Measurements from ENCODE around the gene NPEPL1. TPM values are rescaled to one million over a fixed set of nuclear protein-coding genes. Genes with fewer than 3 reads are reported as not detected.

The NPEPL1 gene
- total and polyA plus RNA-seq, 2 experiments from 2014 or later, result 37.5 to 49.8 TPM

- 94 to 97% methylated on average over 2 of the region's 2 CpGs for whole genome bisulfite sequencing, 2 experiments (ENCODE audit: low coverage in 1 of 2, low lambda C conversion rate in 2 of 2, missing lambda C conversion rate in 2 of 2)
- peaks cover 96% of the 10 kb centered on the region for H3K79me2 ChIP-seq (ENCODE audit: insufficient read depth)
- H3K9me2 ChIP-seq (ENCODE audit: insufficient read depth), result no peaks in the 10 kb centered on the region
- in situ Hi-C loops (cut with MboI), result no loop called here
- H3K4me2 ChIP-seq (ENCODE audit: unreplicated experiment), result no peak overlapping the region
- H3K9ac ChIP-seq, result no peak overlapping the region
- H3K27me3 ChIP-seq (replicated peaks; ENCODE audit: insufficient read depth), result no peaks in the 10 kb centered on the region
- no peaks in the 10 kb centered on the region; the same call in 1 of the 2 replicates for H4K20me1 ChIP-seq (ENCODE audit: insufficient read depth)
- H3K9me3 ChIP-seq (ENCODE audit: low read depth), result no peaks in the 10 kb centered on the region
- H3K4me1 ChIP-seq (ENCODE audit: insufficient read depth), result peaks cover 2% of the 10 kb centered on the region; the same call in 1 of the 2 replicates
- no peak for DNase-seq
- no peak overlapping the region for H2AFZ ChIP-seq
- peaks cover 47% of the 10 kb centered on the region for H3K36me3 ChIP-seq (ENCODE audit: low read depth)
- peaks cover 12% of the 10 kb centered on the region; the same call in 1 of the 2 replicates for H3F3A ChIP-seq (ENCODE audit: insufficient read depth)
- H3K4me3 ChIP-seq, result no peak overlapping the region
- no peak for TF ChIP-seq EZH2phosphoT487 (IDR thresholded peaks at IDR 0.05; ENCODE audit: insufficient read depth, low read depth)
- no peak for TF ChIP-seq EZH2 (IDR thresholded peaks at IDR 0.05; ENCODE audit: insufficient read depth, poor library complexity, severe bottlenecking)
- no peak overlapping the region for H3K27ac ChIP-seq
Observed at GRCh38 chr20:58664331-58664730, 28.3 kb upstream of the NPEPL1 start.

- Histone ChIP-seq H3K36me3 (ENCODE audit: low read depth) (peaks cover 47% of the 10 kb centered on the region), H3K27ac (no peak overlapping the region), H3K27me3 (replicated peaks; ENCODE audit: insufficient read depth) (no peaks in the 10 kb centered on the region), H3K9ac (no peak overlapping the region), H3K79me2 (ENCODE audit: insufficient read depth) (peaks cover 90% of the 10 kb centered on the region), H3K4me3 (no peak overlapping the region), H3F3A (ENCODE audit: insufficient read depth) (peaks cover 17% of the 10 kb centered on the region; the same call in 1 of the 2 replicates), H2AFZ (no peak overlapping the region), H3K4me1 (ENCODE audit: insufficient read depth) (peaks cover 8% of the 10 kb centered on the region), H4K20me1 (ENCODE audit: insufficient read depth) (no peaks in the 10 kb centered on the region; the same call in 1 of the 2 replicates), H3K4me2 (ENCODE audit: unreplicated experiment) (no peak overlapping the region), H3K9me3 (ENCODE audit: low read depth) (no peaks in the 10 kb centered on the region), H3K9me2 (ENCODE audit: insufficient read depth) (no peaks in the 10 kb centered on the region)
- in situ Hi-C loops (cut with MboI), result no loop called here
- WGBS, 2 experiments (ENCODE audit: low coverage in 1 of 2, low lambda C conversion rate in 2 of 2, missing lambda C conversion rate in 2 of 2), result 83 to 87% methylated on average over 5 of the region's 5 CpGs
- DNase-seq, result no peak
- TF ChIP-seq EZH2 (IDR thresholded peaks at IDR 0.05; ENCODE audit: insufficient read depth, poor library complexity, severe bottlenecking) (no peak), EZH2phosphoT487 (IDR thresholded peaks at IDR 0.05; ENCODE audit: insufficient read depth, low read depth) (no peak)
Observed at GRCh38 chr20:58664883-58665282, 27.7 kb upstream of the NPEPL1 start.

- Histone ChIP-seq H3K9me2 (ENCODE audit: insufficient read depth) (no peaks in the 10 kb centered on the region), H3K4me2 (ENCODE audit: unreplicated experiment) (no peak overlapping the region), H3K79me2 (ENCODE audit: insufficient read depth) (peaks cover 83% of the 10 kb centered on the region), H3K9ac (no peak overlapping the region), H3F3A (ENCODE audit: insufficient read depth) (peaks cover 17% of the 10 kb centered on the region; the same call in 1 of the 2 replicates), H2AFZ (no peak overlapping the region), H3K4me1 (ENCODE audit: insufficient read depth) (peaks cover 9% of the 10 kb centered on the region), H3K27ac (no peak overlapping the region), H3K4me3 (no peak overlapping the region), H3K36me3 (ENCODE audit: low read depth) (peaks cover 49% of the 10 kb centered on the region), H3K9me3 (ENCODE audit: low read depth) (no peaks in the 10 kb centered on the region), H4K20me1 (ENCODE audit: insufficient read depth) (no peaks in the 10 kb centered on the region; the same call in 1 of the 2 replicates), H3K27me3 (replicated peaks; ENCODE audit: insufficient read depth) (no peaks in the 10 kb centered on the region)
- WGBS, 2 experiments (ENCODE audit: low coverage in 1 of 2, low lambda C conversion rate in 2 of 2, missing lambda C conversion rate in 2 of 2), result 92% methylated on average over 11 of the region's 11 CpGs
- in situ Hi-C loops (cut with MboI), result no loop called here
- TF ChIP-seq EZH2phosphoT487 (IDR thresholded peaks at IDR 0.05; ENCODE audit: insufficient read depth, low read depth) (no peak), EZH2 (IDR thresholded peaks at IDR 0.05; ENCODE audit: insufficient read depth, poor library complexity, severe bottlenecking) (no peak)
- no peak for DNase-seq
Observed at GRCh38 chr20:58665606-58666005, 27.0 kb upstream of the NPEPL1 start.

GRCh38 chr20:58666702-58667101 lies 25.9 kb upstream of the NPEPL1 start:
- 93 to 95% methylated on average over 7 of the region's 7 CpGs for WGBS, 2 experiments (ENCODE audit: low coverage in 1 of 2, low lambda C conversion rate in 2 of 2, missing lambda C conversion rate in 2 of 2)

More at GRCh38 chr20:58666702-58667101, 25.9 kb upstream of the NPEPL1 start:
- Histone ChIP-seq H3F3A (ENCODE audit: insufficient read depth) (peaks cover 17% of the 10 kb centered on the region; the same call in 1 of the 2 replicates), H3K9ac (no peak overlapping the region), H4K20me1 (ENCODE audit: insufficient read depth) (no peaks in the 10 kb centered on the region; the same call in 1 of the 2 replicates), H3K27me3 (replicated peaks; ENCODE audit: insufficient read depth) (no peaks in the 10 kb centered on the region), H3K4me1 (ENCODE audit: insufficient read depth) (peaks cover 9% of the 10 kb centered on the region), H3K79me2 (ENCODE audit: insufficient read depth) (peaks cover 72% of the 10 kb centered on the region), H3K4me2 (ENCODE audit: unreplicated experiment) (no peak overlapping the region), H3K36me3 (ENCODE audit: low read depth) (peaks cover 55% of the 10 kb centered on the region), H3K4me3 (no peak overlapping the region), H3K9me3 (ENCODE audit: low read depth) (no peaks in the 10 kb centered on the region), H3K27ac (no peak overlapping the region), H2AFZ (no peak overlapping the region), H3K9me2 (ENCODE audit: insufficient read depth) (no peaks in the 10 kb centered on the region)
- TF ChIP-seq EZH2phosphoT487 (IDR thresholded peaks at IDR 0.05; ENCODE audit: insufficient read depth, low read depth), result no peak
- no peak for DNase-seq
- in situ Hi-C loops (cut with MboI), result no loop called here
